NOMO-1 treated with DMSO at 0.1 percent for 48 hours (cell line): Measurements from ENCODE around the gene SLC25A24.
"Not testable (repeated sequence)": the region's sequence is repeated elsewhere in the genome, so short reads cannot be mapped to it uniquely, and the experiment has no call there.

ENCODE experiments used
- DNase-seq: peaks from one replicate; lab custom pipeline; 2025; ENCODE audit not compliant: unreplicated experiment; lab: John Stamatoyannopoulos, UW

The SLC25A24 gene

GRCh38 chr1:108199781-108200686, at the start of gene SLC25A24:
SLC25A24 (minus strand) TSS chr1:108200343; CDS start chr1:108200138, 205 bp downstream.
- DNase-seq = peak; percentile 76

GRCh38 chr1:108243976-108244375, 43.8 kb upstream of the SLC25A24 start, which contains the start of gene NBPF4:
NBPF4 (minus strand) TSS chr1:108244076; CDS start chr1:108243761, 315 bp downstream.
- not testable (repeated sequence) for DNase-seq

- not testable (repeated sequence) for DNase-seq
These were observed 39.3 kb upstream of the SLC25A24 start for GRCh38 chr1:108239426-108239825.

- DNase-seq = not testable (repeated sequence)
These were observed 35.2 kb upstream of the SLC25A24 start for GRCh38 chr1:108235308-108235707.

- not testable (repeated sequence) for DNase-seq
These were observed 32.0 kb upstream of the SLC25A24 start for GRCh38 chr1:108232183-108232582.

- DNase-seq = not testable (repeated sequence)
These were observed 29.8 kb upstream of the SLC25A24 start for GRCh38 chr1:108229976-108230375.

- not testable (repeated sequence) for DNase-seq
These were observed 27.6 kb upstream of the SLC25A24 start for GRCh38 chr1:108227772-108228171.

GRCh38 chr1:108226855-108227254, 26.7 kb upstream of the SLC25A24 start:
- DNase-seq = not testable (repeated sequence)

- DNase-seq = not testable (repeated sequence)
These were observed 23.1 kb upstream of the SLC25A24 start for GRCh38 chr1:108223226-108223625.

- not testable (repeated sequence) for DNase-seq
These were observed 17.5 kb upstream of the SLC25A24 start for GRCh38 chr1:108217515-108218174.

GRCh38 chr1:108217007-108217406, 16.9 kb upstream of the SLC25A24 start:
- DNase-seq = not testable (repeated sequence)

GRCh38 chr1:108216028-108216890, 16.1 kb upstream of the SLC25A24 start:
- not testable (repeated sequence) for DNase-seq

GRCh38 chr1:108214641-108215465, 14.7 kb upstream of the SLC25A24 start:
- DNase-seq = not testable (repeated sequence)

- no peak for DNase-seq
These were observed 10.9 kb upstream of the SLC25A24 start for GRCh38 chr1:108211014-108211413.

GRCh38 chr1:108209456-108210108, 9.4 kb upstream of the SLC25A24 start:
- DNase-seq = no peak

GRCh38 chr1:108208724-108209446, 8.7 kb upstream of the SLC25A24 start:
- DNase-seq = no peak

- DNase-seq = not testable (repeated sequence)
These were observed 3.4 kb upstream of the SLC25A24 start for GRCh38 chr1:108203582-108203981.

GRCh38 chr1:108201687-108202086, 1.5 kb upstream of the SLC25A24 start:
- DNase-seq = no peak

GRCh38 chr1:108200687-108201051, 526 bp upstream of the SLC25A24 start:
- peak; percentile 45 for DNase-seq
